Smooth muscle cell (in vitro differentiated cells): ENCODE measurements around the gene SLC26A2. TPM values are rescaled to one million over a fixed set of nuclear protein-coding genes. Genes with fewer than 3 reads are reported as not detected.

Source experiments
- DNase-seq: peaks from one replicate; lab custom pipeline; 2025; ENCODE audit not compliant: unreplicated experiment; lab: John Stamatoyannopoulos, UW
- H2AFZ ChIP-seq: fragments of 200-600 bp; sonication (generic); 2 replicates; pipeline ENCODE4 v1.6.0; 2016; ENCODE audit warnings: antibody characterized with exemption, low read depth, mild to moderate bottlenecking
- H3F3A ChIP-seq: fragments of 200-600 bp; sonication (generic); 2 replicates; pipeline ENCODE4 v1.6.0; 2017; ENCODE audit warnings: antibody characterized with exemption, low read depth
- H3K27ac ChIP-seq: fragments of 200-600 bp; sonication (generic); 2 replicates; pipeline ENCODE4 v1.5.1; 2016; ENCODE audit warnings: low read depth, mild to moderate bottlenecking
- H3K27me3 ChIP-seq: fragments of 200-600 bp; sonication (generic); 2 replicates; pipeline ENCODE4 v1.6.1; 2016; ENCODE audit warnings: low read depth, mild to moderate bottlenecking
- H3K36me3 ChIP-seq: fragments of 200-600 bp; sonication (generic); 2 replicates; pipeline ENCODE4 v1.5.1; 2016; ENCODE audit warnings: low read depth
- H3K4me1 ChIP-seq: fragments of 200-600 bp; sonication (generic); 2 replicates; pipeline ENCODE4 v1.5.1; 2016; ENCODE audit warnings: low read depth
- H3K4me2 ChIP-seq: fragments of 200-600 bp; sonication (generic); 2 replicates; pipeline ENCODE4 v1.6.0; 2016; ENCODE audit warnings: mild to moderate bottlenecking
- H3K4me3 ChIP-seq: fragments of 200-600 bp; sonication (generic); 2 replicates; pipeline ENCODE4 v1.5.1; 2016; ENCODE audit warnings: mild to moderate bottlenecking
- H3K79me2 ChIP-seq: fragments of 200-600 bp; sonication (generic); 2 replicates; pipeline ENCODE4 v1.6.0; 2016; ENCODE audit warnings: low read depth, mild to moderate bottlenecking
- H3K9ac ChIP-seq: fragments of 200-600 bp; sonication (generic); 2 replicates; pipeline ENCODE4 v1.6.0; 2016; ENCODE audit warnings: low read depth
- H3K9me3 ChIP-seq: fragments of 200-600 bp; sonication (generic); replicated peaks from 2 replicates; pipeline ENCODE4 v1.5.1; 2016; ENCODE audit warnings: low read depth
- H4K20me1 ChIP-seq: fragments of 200-600 bp; sonication (generic); 2 replicates; pipeline ENCODE4 v1.6.0; 2016; ENCODE audit warnings: low read depth
- CTCF ChIP-seq: fragments of 200-600 bp; sonication (generic); IDR thresholded peaks from 2 replicates; pipeline ENCODE4 v1.5.1; 2017; ENCODE audit warnings: borderline replicate concordance, mild to moderate bottlenecking, antibody characterized with exemption; ENCODE audit not compliant: insufficient read depth, poor library complexity, severe bottlenecking
- WGBS: methylation state at CpG from one replicate; pipeline ENCODE4 v1.1.7; 2016; ENCODE audit warnings: low lambda C conversion rate; 5-methylcytosine and 5-hydroxymethylcytosine counted together
- polyA plus RNA-seq: library from polyadenylated mRNA; unstranded; fragments of >200 nt; fragmentation: Nextera tagmentation; extraction: Ambion mirVana; gene quantifications from 2 replicates; pipeline ENCODE4 v1.2.1, GENCODE V29; 2016
- small RNA-seq: library from RNA; depleted of rRNA; stranded (forward); fragments of <200 nt; gene quantifications from one replicate; pipeline ENCODE3, GENCODE V24; 2014
- total RNA-seq: library from RNA; depleted of rRNA; stranded (reverse); fragments of >200 nt; gene quantifications from 2 replicates; pipeline ENCODE4 v1.2.3, GENCODE V29; 2014

The SLC26A2 gene
- total and polyA plus RNA-seq, 2 experiments from 2014 or later, result 5.2 to 16.0 TPM

- no peak for DNase-seq
- TF ChIP-seq CTCF, result no peak
- H3K36me3 ChIP-seq, result peaks cover 11% of the 10 kb centered on the region
- peaks cover 7% of the 10 kb centered on the region for H3K4me1 ChIP-seq
- H3K9me3 ChIP-seq, result no peaks in the 10 kb centered on the region
- no peaks in the 10 kb centered on the region for H3K79me2 ChIP-seq
- no peak overlapping the region for H3K4me2 ChIP-seq
- no peaks in the 10 kb centered on the region for H3K27me3 ChIP-seq
- 57% methylated on average over 4 of the region's 4 CpGs for WGBS
- H3K4me3 ChIP-seq, result no peak overlapping the region
- no peak overlapping the region for H2AFZ ChIP-seq
- H3K27ac ChIP-seq, result peak overlapping the region; percentile 90
- H4K20me1 ChIP-seq, result no peaks in the 10 kb centered on the region
- H3K9ac ChIP-seq, result no peak overlapping the region
- peaks cover 27% of the 10 kb centered on the region for H3F3A ChIP-seq
These were observed 74.1 kb downstream of the SLC26A2 start for GRCh38 chr5:150034662-150035061.

DNA sequence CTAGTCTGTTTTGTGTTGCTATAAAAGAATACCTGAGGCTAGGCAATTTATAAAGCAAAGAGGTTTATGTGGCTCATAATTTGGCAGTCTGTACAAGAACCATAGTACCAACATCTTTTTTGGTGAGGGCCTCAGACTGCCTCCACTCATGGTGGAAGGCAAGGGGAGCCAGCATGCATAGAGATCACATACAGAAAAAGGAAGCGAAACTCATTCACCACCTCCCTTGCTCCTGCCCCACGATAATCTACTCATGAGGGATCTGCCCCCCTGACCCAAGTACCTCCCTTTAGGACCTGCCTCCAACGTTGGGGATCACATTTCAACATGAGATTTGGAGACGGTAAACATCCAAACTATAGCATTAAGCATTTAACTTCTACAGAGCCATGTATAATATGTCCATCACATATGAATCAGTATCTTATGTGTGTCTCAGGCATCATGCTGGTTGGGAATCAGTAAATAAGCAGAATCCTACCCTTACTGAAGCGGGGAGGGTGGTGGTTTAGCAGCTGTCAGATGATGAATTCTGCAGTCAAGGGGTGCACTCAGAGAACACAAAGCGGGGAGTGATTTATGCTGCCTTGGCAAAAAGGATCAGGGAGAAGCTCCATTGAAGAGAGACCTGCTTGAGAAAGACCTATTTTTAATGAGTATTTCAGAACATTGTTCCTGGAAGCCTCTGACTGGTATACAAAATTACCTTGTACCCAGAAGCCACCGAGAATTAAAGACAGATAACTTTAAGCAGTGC, 74.8 kb downstream of the SLC26A2 start:
- H3K4me3 ChIP-seq, result no peak overlapping the region
- H3K36me3 ChIP-seq, result peaks cover 11% of the 10 kb centered on the region
- no peak overlapping the region for H3K9ac ChIP-seq
- 94% methylated on average over 7 of the region's 7 CpGs for WGBS
- H3K4me1 ChIP-seq, result peaks cover 7% of the 10 kb centered on the region
- H3K27ac ChIP-seq, result peak overlapping the region; percentile 90
- peaks cover 27% of the 10 kb centered on the region for H3F3A ChIP-seq
- no peaks in the 10 kb centered on the region for H3K9me3 ChIP-seq
- no peak for TF ChIP-seq CTCF
- H3K27me3 ChIP-seq, result no peaks in the 10 kb centered on the region
- peaks cover 5% of the 10 kb centered on the region for H3K79me2 ChIP-seq
- no peak overlapping the region for H2AFZ ChIP-seq
- DNase-seq, result no peak
- H3K4me2 ChIP-seq, result no peak overlapping the region
- no peaks in the 10 kb centered on the region for H4K20me1 ChIP-seq

- no peaks in the 10 kb centered on the region for H3K27me3 ChIP-seq
- no peak overlapping the region for H3K4me3 ChIP-seq
- peaks cover 5% of the 10 kb centered on the region for H3K79me2 ChIP-seq
- H3K9me3 ChIP-seq, result no peaks in the 10 kb centered on the region
- peaks cover 7% of the 10 kb centered on the region for H3K4me1 ChIP-seq
- DNase-seq, result no peak
- H3K9ac ChIP-seq, result no peak overlapping the region
- H3K36me3 ChIP-seq, result peaks cover 14% of the 10 kb centered on the region
- TF ChIP-seq CTCF, result no peak
- H2AFZ ChIP-seq, result no peak overlapping the region
- H3K27ac ChIP-seq, result peak overlapping the region; percentile 90
- WGBS, result 1% methylated on average over 9 of the region's 9 CpGs
- H3K4me2 ChIP-seq, result peak overlapping the region; percentile 58
- H3F3A ChIP-seq, result peaks cover 27% of the 10 kb centered on the region
- no peaks in the 10 kb centered on the region for H4K20me1 ChIP-seq
These were observed 76.0 kb downstream of the SLC26A2 start for GRCh38 chr5:150036513-150036912.

Small RNA genes within 50 kb of the gene (small RNA-seq; reads per million reads assigned to genes)
- not detected for gene RF00019

Other genes starting within 250 kb of the SLC26A2 start
- 1.3 and 3.3 TPM in 2 replicates for gene PPARGC1B, start 230.4 kb upstream of the SLC26A2 start, total RNA-seq
- 1.1 and 1.7 TPM in 2 replicates for gene PPARGC1B, start 230.4 kb upstream of the SLC26A2 start, polyA plus RNA-seq
- not detected in 2 replicates for gene PDE6A, start 16.0 kb upstream of the SLC26A2 start, total RNA-seq
- 0.05 TPM in 1 of 2 replicates, not detected in the other for gene PDE6A, start 16.0 kb upstream of the SLC26A2 start, polyA plus RNA-seq
- 3.6 and 8.4 TPM in 2 replicates for gene TIGD6, start 39.9 kb downstream of the SLC26A2 start, total RNA-seq
- 2.5 and 5.1 TPM in 2 replicates for gene TIGD6, start 39.9 kb downstream of the SLC26A2 start, polyA plus RNA-seq
- 41.2 and 41.8 TPM in 2 replicates for gene HMGXB3, start 40.0 kb downstream of the SLC26A2 start, total RNA-seq
- 31.4 and 31.7 TPM in 2 replicates for gene HMGXB3, start 40.0 kb downstream of the SLC26A2 start, polyA plus RNA-seq
- gene CSF1R, start 125.8 kb downstream of the SLC26A2 start, total RNA-seq, result 3.9 and 6.2 TPM in 2 replicates
- gene CSF1R, start 125.8 kb downstream of the SLC26A2 start, polyA plus RNA-seq, result 2.2 and 12.9 TPM in 2 replicates
- gene PDGFRB, start 195.1 kb downstream of the SLC26A2 start, total RNA-seq, result 362 and 370 TPM in 2 replicates
- gene PDGFRB, start 195.1 kb downstream of the SLC26A2 start, polyA plus RNA-seq, result 390 and 522 TPM in 2 replicates
- 1.4 and 3.9 TPM in 2 replicates for gene CDX1, start 206.0 kb downstream of the SLC26A2 start, total RNA-seq
- gene CDX1, start 206.0 kb downstream of the SLC26A2 start, polyA plus RNA-seq, result 5.0 and 8.5 TPM in 2 replicates
- gene SLC6A7, start 229.3 kb downstream of the SLC26A2 start, total RNA-seq, result not detected in 2 replicates
- gene SLC6A7, start 229.3 kb downstream of the SLC26A2 start, polyA plus RNA-seq, result 0.10 TPM in 1 of 2 replicates, not detected in the other